GM19324 (cell line): ENCODE results near the gene SKIC8.
"Not testable (repeated sequence)": the region's sequence is repeated elsewhere in the genome, so short reads cannot be mapped to it uniquely, and the experiment has no call there.

ENCODE experiments used
- ATAC-seq: cut with Tn5 transposase; IDR thresholded peaks from one replicate; pipeline ENCODE4 v1.9.1; 2021; ENCODE audit warnings: mild to moderate bottlenecking, moderate library complexity; ENCODE audit not compliant: unreplicated experiment, low FRiP score

The SKIC8 gene

GRCh38 chr15:78263351-78263781, 36.0 kb downstream of the SKIC8 start:
- ATAC-seq, result no peak

GRCh38 chr15:78261062-78261461, 38.3 kb downstream of the SKIC8 start:
- no peak for ATAC-seq

GRCh38 chr15:78260489-78260888, 38.9 kb downstream of the SKIC8 start:
- ATAC-seq, result no peak

- no peak for ATAC-seq
Observed at GRCh38 chr15:78259232-78259631, 40.2 kb downstream of the SKIC8 start.

- no peak for ATAC-seq
Observed at GRCh38 chr15:78257681-78258080, 41.7 kb downstream of the SKIC8 start.

- ATAC-seq, result no peak
Observed at GRCh38 chr15:78256044-78256437, 43.4 kb downstream of the SKIC8 start.

GRCh38 chr15:78255421-78256043, 43.9 kb downstream of the SKIC8 start:
- ATAC-seq, result no peak

GRCh38 chr15:78251136-78251535, 48.3 kb downstream of the SKIC8 start:
- ATAC-seq, result no peak

GRCh38 chr15:78249131-78249530, 50.3 kb downstream of the SKIC8 start:
- no peak for ATAC-seq

GRCh38 chr15:78247911-78248310, 51.5 kb downstream of the SKIC8 start:
- no peak for ATAC-seq

- ATAC-seq, result not testable (repeated sequence)
Observed at GRCh38 chr15:78245976-78246620, 53.3 kb downstream of the SKIC8 start.

GRCh38 chr15:78245392-78245791, 54.0 kb downstream of the SKIC8 start:
- not testable (repeated sequence) for ATAC-seq

- no peak for ATAC-seq
Observed at GRCh38 chr15:78244893-78245292, 54.5 kb downstream of the SKIC8 start.

- ATAC-seq, result no peak
Observed at GRCh38 chr15:78244101-78244500, 55.3 kb downstream of the SKIC8 start.

GRCh38 chr15:78243491-78243941, 55.9 kb downstream of the SKIC8 start:
- ATAC-seq, result no peak

- ATAC-seq, result no peak
Observed at GRCh38 chr15:78243058-78243457, 56.4 kb downstream of the SKIC8 start.

GRCh38 chr15:78242128-78242527, 57.3 kb downstream of the SKIC8 start:
- ATAC-seq, result no peak

GRCh38 chr15:78241017-78241416, 58.4 kb downstream of the SKIC8 start:
- ATAC-seq, result no peak

GRCh38 chr15:78239811-78240210, 59.6 kb downstream of the SKIC8 start:
- no peak for ATAC-seq

- ATAC-seq, result no peak
Observed at GRCh38 chr15:78237146-78237545, 62.3 kb downstream of the SKIC8 start.

- ATAC-seq, result no peak
Observed at GRCh38 chr15:78236491-78236890, 62.9 kb downstream of the SKIC8 start.

- ATAC-seq, result no peak
Observed at GRCh38 chr15:78234515-78235040, 64.8 kb downstream of the SKIC8 start, which contains the start of gene ACSBG1. Gene ACSBG1, minus strand, starts transcription at chr15:78234565. Its CDS starts 64 bp downstream, at chr15:78234501.
